ENCODE results near the gene DNAH17. TPM values are rescaled to one million over a fixed set of nuclear protein-coding genes. Genes with fewer than 3 reads are reported as not detected.

DNAH17 gene
- total RNA-seq, 1 experiment from 2014 or later = 0.76 TPM

DNA sequence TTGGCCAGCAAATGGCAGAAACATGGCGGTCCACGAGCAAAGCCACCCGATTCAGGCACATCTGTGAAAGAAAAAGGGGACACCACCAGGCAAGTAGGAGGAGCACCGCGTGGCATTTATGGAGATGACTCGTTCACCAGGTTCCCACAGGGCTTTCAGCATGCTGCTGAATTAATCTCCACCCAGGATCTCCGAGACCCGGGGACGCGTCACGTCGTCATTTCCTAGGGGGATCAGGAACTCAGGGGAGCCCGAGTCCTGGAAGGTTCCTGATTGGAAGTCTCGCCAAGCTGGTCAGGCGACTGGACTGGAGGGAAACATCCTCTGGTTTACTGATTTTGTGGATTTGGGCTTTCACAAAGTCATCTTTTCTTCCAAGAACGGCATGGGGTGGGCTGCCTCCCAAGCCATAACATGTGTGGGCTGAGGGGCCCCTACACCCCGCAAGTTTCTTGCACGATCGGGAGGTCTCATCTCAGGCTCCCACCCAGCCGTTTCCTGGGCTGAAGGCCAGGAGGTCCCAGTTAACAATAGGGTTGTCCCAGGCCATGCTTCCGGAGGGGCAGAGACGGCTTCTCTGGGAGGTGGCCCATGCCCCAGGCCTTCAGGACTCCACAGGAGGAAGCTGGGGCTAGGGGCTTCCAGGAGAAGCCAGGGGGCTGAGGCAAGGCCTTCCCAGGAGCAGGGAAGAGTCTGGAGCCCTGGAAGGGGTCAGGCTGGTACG lies 645 bp downstream of the DNAH17 start:
- Histone ChIP-seq H4K20me1 (ENCODE audit: insufficient read depth) (no peaks in the 10 kb centered on the region), H3K9me2 (ENCODE audit: insufficient read depth) (no peaks in the 10 kb centered on the region), H3K27ac (no peak overlapping the region), H3F3A (ENCODE audit: insufficient read depth, low read depth) (no peaks in the 10 kb centered on the region), H3K4me1 (replicated peaks; ENCODE audit: insufficient read depth) (no peaks in the 10 kb centered on the region), H3K9me3 (ENCODE audit: insufficient read depth, low read depth) (no peaks in the 10 kb centered on the region), H3K4me2 (no peak overlapping the region), H2AFZ (no peak overlapping the region), H3K4me3 (no peak overlapping the region), H3K36me3 (ENCODE audit: low read depth) (no peaks in the 10 kb centered on the region), H3K79me2 (ENCODE audit: low read depth) (no peaks in the 10 kb centered on the region), H3K27me3 (ENCODE audit: insufficient read depth, low read depth) (no peaks in the 10 kb centered on the region)
- ChIA-PET POLR2A (ENCODE audit: unreplicated experiment) (no interaction called here), CTCF (no interaction called here)
- intact Hi-C loops (cut with micrococcal nuclease; ENCODE audit: unreplicated experiment) = no loop called here
- TF ChIP-seq EZH2 (IDR thresholded peaks at IDR 0.05; ENCODE audit: low read depth) = no peak
- TF ChIP-seq, protein P1, sequence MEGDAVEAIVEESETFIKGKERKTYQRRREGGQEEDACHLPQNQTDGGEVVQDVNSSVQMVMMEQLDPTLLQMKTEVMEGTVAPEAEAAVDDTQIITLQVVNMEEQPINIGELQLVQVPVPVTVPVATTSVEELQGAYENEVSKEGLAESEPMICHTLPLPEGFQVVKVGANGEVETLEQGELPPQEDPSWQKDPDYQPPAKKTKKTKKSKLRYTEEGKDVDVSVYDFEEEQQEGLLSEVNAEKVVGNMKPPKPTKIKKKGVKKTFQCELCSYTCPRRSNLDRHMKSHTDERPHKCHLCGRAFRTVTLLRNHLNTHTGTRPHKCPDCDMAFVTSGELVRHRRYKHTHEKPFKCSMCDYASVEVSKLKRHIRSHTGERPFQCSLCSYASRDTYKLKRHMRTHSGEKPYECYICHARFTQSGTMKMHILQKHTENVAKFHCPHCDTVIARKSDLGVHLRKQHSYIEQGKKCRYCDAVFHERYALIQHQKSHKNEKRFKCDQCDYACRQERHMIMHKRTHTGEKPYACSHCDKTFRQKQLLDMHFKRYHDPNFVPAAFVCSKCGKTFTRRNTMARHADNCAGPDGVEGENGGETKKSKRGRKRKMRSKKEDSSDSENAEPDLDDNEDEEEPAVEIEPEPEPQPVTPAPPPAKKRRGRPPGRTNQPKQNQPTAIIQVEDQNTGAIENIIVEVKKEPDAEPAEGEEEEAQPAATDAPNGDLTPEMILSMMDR (conservative IDR thresholded peaks at IDR 0.05) = no peak
- no TSS peak for BruUV-seq (replicated peaks)
- DNase-seq = no peak

DNA sequence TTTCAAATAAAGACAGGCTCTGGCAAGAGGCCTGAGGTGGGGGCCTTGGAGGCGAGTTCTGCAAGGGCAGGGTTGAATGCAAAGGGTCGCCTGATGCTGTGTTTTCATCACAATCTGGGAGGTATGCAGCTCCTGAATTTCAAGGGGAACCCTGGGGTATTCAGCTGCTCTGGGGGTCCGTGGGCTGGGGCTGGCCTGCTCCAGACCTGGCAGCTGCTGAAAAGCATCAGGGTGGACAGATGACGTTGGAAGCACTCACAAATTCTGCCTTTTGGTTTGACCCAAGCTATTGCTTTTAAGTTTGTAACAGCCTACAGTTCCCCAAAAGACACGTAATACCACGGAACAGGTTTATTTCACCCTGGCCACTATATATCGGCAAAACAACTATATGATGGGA lies 1.3 kb downstream of the DNAH17 start:
- H3K9me3 ChIP-seq (ENCODE audit: insufficient read depth, low read depth) = no peaks in the 10 kb centered on the region
- H3F3A ChIP-seq (ENCODE audit: insufficient read depth, low read depth) = no peaks in the 10 kb centered on the region
- no peaks in the 10 kb centered on the region for H3K9me2 ChIP-seq (ENCODE audit: insufficient read depth)
- H3K4me1 ChIP-seq (replicated peaks; ENCODE audit: insufficient read depth) = no peaks in the 10 kb centered on the region
- H3K36me3 ChIP-seq (ENCODE audit: low read depth) = no peaks in the 10 kb centered on the region
- H3K4me3 ChIP-seq = no peak overlapping the region
- BruUV-seq (replicated peaks) = no TSS peak
- intact Hi-C loops (cut with micrococcal nuclease; ENCODE audit: unreplicated experiment) = no loop called here
- H2AFZ ChIP-seq = no peak overlapping the region
- H3K79me2 ChIP-seq (ENCODE audit: low read depth) = no peaks in the 10 kb centered on the region
- no peak for DNase-seq
- no peak overlapping the region for H3K27ac ChIP-seq
- no peaks in the 10 kb centered on the region for H3K27me3 ChIP-seq (ENCODE audit: insufficient read depth, low read depth)
- H4K20me1 ChIP-seq (ENCODE audit: insufficient read depth) = no peaks in the 10 kb centered on the region
- H3K4me2 ChIP-seq = no peak overlapping the region
- ChIA-PET CTCF (no interaction called here), POLR2A (ENCODE audit: unreplicated experiment) (no interaction called here)
- TF ChIP-seq, protein P1 (conservative IDR thresholded peaks at IDR 0.05) = no peak
- TF ChIP-seq EZH2 (IDR thresholded peaks at IDR 0.05; ENCODE audit: low read depth) = no peak

DNA sequence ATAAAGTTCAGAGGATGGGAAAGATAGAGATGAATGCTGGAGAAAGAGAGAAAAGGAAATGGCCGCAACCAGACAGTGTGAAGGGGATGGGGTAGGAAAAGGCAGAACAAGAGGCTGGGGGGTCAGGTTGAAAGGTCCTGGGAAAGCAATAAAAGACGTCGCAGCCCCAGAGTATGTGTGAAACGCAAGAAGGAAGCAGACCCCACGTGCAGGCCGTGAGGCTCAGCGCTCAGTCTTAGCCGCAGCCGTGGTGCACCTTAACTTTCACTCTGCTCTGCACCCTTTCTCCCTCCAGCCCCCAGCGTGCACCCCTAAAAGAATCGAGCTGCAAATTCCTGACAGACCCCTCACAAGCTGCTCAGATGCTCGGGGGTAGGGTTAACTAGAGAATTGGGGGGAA lies 1.9 kb downstream of the DNAH17 start:
- Histone ChIP-seq H3F3A (ENCODE audit: insufficient read depth, low read depth) (no peaks in the 10 kb centered on the region), H3K4me1 (replicated peaks; ENCODE audit: insufficient read depth) (no peaks in the 10 kb centered on the region), H3K4me3 (no peak overlapping the region), H3K9me2 (ENCODE audit: insufficient read depth) (no peaks in the 10 kb centered on the region), H3K79me2 (ENCODE audit: low read depth) (no peaks in the 10 kb centered on the region), H3K27me3 (ENCODE audit: insufficient read depth, low read depth) (no peaks in the 10 kb centered on the region), H4K20me1 (ENCODE audit: insufficient read depth) (no peaks in the 10 kb centered on the region), H3K9me3 (ENCODE audit: insufficient read depth, low read depth) (no peaks in the 10 kb centered on the region), H3K4me2 (no peak overlapping the region), H3K27ac (no peak overlapping the region), H2AFZ (no peak overlapping the region), H3K36me3 (ENCODE audit: low read depth) (no peaks in the 10 kb centered on the region)
- intact Hi-C loops (cut with micrococcal nuclease; ENCODE audit: unreplicated experiment) = no loop called here
- TF ChIP-seq EZH2 (IDR thresholded peaks at IDR 0.05; ENCODE audit: low read depth) = no peak
- TF ChIP-seq, protein P1 (conservative IDR thresholded peaks at IDR 0.05) = no peak
- DNase-seq = no peak
- no TSS peak for BruUV-seq (replicated peaks)
- POLR2A ChIA-PET (ENCODE audit: unreplicated experiment) = no interaction called here
- CTCF ChIA-PET = no interaction called here
